ENCODE measurements around the gene LRRC4B.
"Not testable (repeated sequence)": the region's sequence is repeated elsewhere in the genome, so short reads cannot be mapped to it uniquely, and the experiment has no call there.

The LRRC4B gene

GRCh38 chr19:50481351-50482149 lies 86.7 kb downstream of the LRRC4B start:
- no peak for DNase-seq

GRCh38 chr19:50480281-50481111 lies 87.7 kb downstream of the LRRC4B start:
- DNase-seq: no peak

DNA sequence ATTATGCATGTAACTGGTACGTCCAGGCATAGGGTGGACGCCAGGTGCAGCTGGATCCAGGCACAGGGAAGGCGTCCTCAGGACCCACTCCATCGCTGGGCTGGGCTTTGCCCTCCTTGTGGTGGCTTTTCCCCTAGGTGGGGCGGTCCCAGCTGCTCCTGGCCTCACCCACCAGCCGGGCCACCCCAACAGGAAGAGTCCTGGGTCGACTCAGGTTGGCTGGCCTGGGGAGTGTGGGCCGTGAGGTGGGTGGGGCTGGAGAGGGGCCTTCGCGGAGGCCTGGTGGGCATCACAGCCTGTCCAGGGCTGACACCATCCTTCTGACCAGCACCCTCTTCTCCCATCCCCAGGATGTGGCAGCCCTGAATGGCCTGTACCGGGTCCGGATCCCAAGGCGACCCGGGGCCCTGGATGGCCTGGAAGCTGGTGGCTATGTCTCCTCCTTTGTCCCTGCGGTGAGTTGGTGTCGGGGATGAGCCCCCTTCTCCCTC lies 88.4 kb downstream of the LRRC4B start:
- no peak for DNase-seq

DNA sequence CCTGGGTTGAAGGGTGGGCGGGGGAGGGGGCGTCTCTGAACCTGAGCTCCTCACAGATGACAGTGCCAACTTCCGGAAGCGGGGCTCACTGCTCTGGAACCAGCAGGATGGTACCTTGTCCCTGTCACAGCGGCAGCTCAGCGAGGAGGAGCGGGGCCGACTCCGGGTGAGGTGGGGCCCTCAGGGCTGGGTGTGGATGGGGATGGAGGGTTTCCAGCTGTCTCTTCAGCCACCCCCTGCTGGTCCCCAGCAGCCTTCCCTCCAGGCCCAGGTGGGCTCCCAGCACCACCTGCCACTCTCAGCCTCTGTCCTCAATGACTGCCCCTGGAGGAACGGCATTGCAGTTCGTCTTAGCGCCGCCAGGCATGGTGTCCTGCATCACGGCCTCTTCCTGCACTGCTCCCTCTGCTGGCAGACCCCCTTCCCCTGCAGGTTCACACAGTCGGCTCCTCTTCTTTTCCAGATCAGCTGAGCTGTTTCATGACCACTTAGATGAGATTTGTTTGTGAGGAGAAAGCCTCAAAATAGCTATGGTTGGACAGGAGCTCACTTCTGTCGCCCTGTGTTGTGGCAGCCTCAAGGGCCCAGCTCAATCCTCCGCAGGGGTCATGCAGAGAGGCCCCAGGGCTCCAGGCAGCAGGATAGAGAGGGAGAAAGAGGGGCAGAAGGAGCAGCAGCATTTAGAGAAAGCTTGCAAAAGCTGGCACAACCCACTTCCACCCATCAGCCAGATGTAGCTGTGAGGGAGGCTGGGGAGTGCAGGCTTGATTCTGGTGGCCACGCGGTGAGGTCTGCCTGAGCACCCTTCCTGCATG lies 89.1 kb downstream of the LRRC4B start:
- DNase-seq: peak; percentile 16

DNA sequence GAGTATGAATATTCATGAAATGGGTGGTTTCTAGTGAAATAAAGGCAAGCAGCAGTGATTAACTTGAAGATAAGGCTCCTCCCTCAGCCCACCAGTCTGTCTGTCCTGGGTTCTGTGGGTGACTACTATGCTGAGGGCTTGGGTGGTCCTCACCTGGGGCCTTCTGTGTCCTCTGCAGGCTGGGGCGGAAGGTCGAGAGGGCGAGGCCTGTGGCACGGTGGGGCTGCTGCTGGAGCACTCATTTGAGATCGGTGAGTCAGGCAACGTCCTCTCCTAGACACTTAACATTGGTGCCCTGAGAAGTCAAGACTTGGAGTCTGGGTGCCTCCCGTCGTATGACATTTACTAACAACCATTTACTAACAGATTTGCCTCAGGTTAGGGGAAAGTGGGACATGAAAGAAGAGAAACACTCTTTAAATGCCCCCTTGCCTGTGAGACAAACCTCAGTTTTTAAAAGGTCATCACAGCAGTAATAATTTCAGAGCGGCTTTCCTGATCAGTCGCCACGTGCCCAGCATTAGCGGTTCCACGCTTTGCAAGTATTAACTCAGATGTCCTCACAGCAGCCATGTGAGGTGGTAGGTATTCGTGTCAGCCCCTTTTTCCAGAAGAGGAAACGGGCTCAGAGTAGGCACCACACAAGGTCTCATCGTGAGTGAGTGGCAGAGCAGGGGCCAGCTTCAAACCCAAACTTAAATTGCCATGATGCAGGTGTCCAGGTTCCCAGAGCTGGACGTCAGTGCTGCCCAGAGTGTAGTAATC lies 90.3 kb downstream of the LRRC4B start:
- no peak for DNase-seq

DNA sequence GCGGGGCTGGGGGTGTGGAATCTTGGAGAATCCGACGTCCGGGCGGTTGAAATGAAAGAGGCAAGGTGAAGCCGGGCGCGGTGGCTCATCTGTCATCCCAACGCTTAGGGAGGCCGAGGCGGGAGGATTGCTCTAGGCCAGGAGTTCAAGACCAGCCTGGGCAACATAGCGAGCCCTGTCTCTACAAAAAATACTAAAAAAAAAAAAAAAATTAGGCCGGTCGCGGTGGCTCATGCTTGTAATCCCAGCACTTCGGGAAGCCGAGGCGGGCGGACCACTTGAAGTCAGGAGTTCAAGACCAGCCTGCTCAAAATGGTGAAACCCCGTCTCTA lies 91.4 kb downstream of the LRRC4B start:
- no peak for DNase-seq

DNA sequence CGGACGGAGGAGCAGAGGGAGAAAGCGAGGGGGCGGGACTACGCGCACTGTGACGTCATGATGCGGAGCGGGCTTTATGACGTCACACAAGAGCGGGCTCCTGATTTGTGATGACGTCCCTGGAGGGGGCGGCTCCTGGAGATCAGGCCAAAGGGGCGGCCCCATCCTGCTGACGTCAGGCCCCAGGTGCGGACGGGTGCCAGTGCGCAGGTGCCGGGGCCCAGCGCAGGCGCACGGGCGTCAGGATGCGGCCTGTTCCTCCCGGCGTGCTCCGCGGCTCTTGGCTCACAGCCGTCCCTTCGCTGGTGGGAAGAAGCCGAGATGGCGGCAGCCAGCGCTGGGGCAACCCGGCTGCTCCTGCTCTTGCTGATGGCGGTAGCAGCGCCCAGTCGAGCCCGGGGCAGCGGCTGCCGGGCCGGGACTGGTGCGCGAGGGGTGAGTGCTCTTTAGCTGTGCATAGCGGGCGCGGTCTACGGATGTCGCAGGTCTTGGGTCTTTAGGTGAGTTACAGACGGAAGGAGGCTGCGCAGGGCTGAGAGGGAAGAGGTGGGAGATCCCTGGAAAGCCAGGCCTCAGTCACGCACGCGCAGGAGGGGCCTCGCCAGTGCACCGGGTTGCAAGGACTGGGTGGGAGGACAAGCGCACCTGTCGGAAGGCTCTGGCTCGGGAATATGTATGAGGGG lies 91.9 kb downstream of the LRRC4B start, which contains the start of the genes EMC10 and GARIN5A:
Gene EMC10, plus strand, starts transcription at position 284 of the 683 bp plus-strand sequence. Its CDS starts 38 bp downstream, at position 322.
Gene GARIN5A, minus strand, starts transcription at position 625 of the 683 bp plus-strand sequence. Its CDS starts 460 bp downstream, at position 165.
- peak; percentile 97 for DNase-seq

DNA sequence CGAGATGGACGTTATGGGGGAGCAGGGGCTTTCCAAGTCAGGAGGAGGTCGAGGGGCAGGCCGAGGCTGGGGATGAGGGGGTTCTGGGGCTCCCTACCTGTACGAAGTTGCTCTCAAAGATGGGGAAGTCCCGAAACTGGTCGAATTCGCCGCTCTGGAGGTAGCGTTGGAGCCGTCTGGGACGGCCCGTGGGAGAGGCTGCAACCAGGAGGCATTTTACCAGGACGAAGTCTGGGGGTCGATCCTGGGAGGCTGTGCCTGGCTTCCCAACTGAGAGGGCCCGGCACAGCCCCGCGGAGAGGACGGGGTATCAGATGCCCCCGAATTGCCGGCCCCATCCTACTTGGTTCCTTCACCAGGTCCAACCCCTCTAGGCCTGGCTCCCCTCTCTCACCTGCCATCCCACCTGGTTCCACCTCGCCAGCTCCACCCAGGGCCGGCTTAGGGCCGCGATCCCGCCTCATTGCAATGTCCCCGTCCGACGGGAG lies 92.5 kb downstream of the LRRC4B start:
- DNase-seq: no peak

DNA sequence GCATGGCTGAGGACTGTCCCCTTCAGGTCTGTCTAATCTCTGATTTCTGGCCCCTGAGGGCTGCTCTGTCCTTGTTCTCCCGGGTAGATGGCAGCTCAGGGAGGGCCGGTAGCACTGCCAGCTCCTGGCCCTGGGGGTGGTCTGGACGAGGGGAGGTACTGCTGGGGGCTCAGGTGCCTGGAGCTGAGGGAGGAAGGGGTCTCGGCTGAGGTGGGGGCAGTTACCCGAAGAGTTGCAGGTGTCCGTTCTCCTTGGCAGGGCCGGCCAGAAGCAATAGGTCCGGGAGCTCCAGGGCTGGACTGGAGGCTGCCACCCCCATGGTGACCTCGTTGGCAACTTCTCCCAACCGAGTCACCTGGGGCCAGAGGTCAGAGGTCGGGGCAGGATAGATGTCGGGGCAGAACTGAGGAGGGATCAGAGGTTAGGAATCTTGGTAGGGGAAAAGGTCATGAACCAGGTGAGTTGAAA lies 93.1 kb downstream of the LRRC4B start:
- DNase-seq: no peak

- not testable (repeated sequence) for DNase-seq
Measured at GRCh38 chr19:50473336-50473735, 94.9 kb downstream of the LRRC4B start.

DNA sequence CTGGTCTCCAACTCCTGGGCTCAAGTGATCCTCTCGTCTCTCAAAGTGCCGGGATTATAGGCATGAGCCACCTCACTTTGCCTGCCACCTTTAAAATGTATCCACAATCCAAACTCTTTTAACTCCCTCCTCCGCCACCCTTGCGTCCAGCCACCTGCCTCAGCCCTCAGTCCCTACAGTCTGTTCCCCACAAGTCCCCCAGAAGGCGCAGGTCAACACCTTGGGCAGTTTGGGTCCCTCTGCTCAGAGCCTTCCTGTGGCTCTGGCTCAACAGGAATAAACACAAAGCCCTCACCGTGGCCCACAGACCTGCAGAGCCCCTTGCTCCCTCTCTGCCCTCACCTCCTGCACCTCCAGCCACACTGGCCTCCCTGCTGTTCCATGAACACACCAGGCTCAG lies 99.4 kb downstream of the LRRC4B start:
- no peak for DNase-seq

DNA sequence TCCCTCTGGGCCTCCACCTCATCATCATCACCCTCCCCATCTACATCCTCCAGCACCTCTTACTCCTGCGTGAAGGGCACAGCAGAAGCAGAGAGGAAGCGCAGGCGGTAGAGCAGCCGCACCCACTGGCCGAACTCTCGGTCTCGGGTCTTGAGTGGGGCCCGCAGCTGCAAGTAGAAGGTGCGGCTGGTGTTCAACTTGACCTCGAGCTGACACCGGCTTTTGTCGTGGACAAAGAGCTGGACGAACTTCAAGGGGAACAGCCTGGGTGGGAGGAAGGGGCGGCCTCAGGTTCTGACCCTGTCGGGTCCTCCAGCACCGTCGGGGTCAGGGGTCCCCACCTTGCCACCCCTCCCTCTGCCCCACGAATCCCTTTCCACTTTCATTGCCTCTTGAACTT lies 100.7 kb downstream of the LRRC4B start:
- no peak for DNase-seq

All from CD4-positive, alpha-beta T cell treated with Interleukin-17A for 1 hour (primary cell).